Mesothelial cell of epicardium (in vitro differentiated cells): ENCODE measurements around the gene STOM. TPM values are rescaled to one million over a fixed set of nuclear protein-coding genes. Genes with fewer than 3 reads are reported as not detected.

ENCODE experiments used
- DNase-seq, 2 experiments: peaks; one replicate each; pipeline ENCODE4 v3.0.0; 2021; ENCODE audit warnings: low spot score in 2 of 2; ENCODE audit not compliant: unreplicated experiment in 2 of 2
- H3K27ac Mint-ChIP-seq: 2 replicates; pipeline ENCODE4 v1.8.0; 2021; ENCODE audit warnings: mixed read lengths
- H3K27me3 Mint-ChIP-seq: 2 replicates; pipeline ENCODE4 v1.8.0; 2021; ENCODE audit warnings: low read depth, mixed read lengths
- H3K36me3 Mint-ChIP-seq: 2 replicates; pipeline ENCODE4 v1.8.0; 2021; ENCODE audit warnings: mixed read lengths
- H3K4me1 Mint-ChIP-seq: 2 replicates; pipeline ENCODE4 v1.8.0; 2021; ENCODE audit warnings: mixed read lengths
- H3K4me3 Mint-ChIP-seq: 2 replicates; pipeline ENCODE4 v1.8.0; 2021; ENCODE audit warnings: mild to moderate bottlenecking, moderate library complexity, mixed read lengths
- H3K9me3 Mint-ChIP-seq: 2 replicates; pipeline ENCODE4 v1.8.0; 2021; ENCODE audit warnings: mixed read lengths
- total RNA-seq: library from RNA; stranded (reverse); gene quantifications from 3 replicates; pipeline ENCODE4 v1.2.1, GENCODE V29; 2021
- TF ChIP-seq, protein P1 (sequence below): fragments of 200-600 bp; sonication (generic); IDR thresholded peaks from one replicate; pipeline ENCODE4 v1.5.0; 2021; ENCODE audit warnings: antibody characterized with exemption; ENCODE audit not compliant: unreplicated experiment

The STOM gene
- total RNA-seq, 1 donor from 2014 or later, result 53.2 TPM

DNA sequence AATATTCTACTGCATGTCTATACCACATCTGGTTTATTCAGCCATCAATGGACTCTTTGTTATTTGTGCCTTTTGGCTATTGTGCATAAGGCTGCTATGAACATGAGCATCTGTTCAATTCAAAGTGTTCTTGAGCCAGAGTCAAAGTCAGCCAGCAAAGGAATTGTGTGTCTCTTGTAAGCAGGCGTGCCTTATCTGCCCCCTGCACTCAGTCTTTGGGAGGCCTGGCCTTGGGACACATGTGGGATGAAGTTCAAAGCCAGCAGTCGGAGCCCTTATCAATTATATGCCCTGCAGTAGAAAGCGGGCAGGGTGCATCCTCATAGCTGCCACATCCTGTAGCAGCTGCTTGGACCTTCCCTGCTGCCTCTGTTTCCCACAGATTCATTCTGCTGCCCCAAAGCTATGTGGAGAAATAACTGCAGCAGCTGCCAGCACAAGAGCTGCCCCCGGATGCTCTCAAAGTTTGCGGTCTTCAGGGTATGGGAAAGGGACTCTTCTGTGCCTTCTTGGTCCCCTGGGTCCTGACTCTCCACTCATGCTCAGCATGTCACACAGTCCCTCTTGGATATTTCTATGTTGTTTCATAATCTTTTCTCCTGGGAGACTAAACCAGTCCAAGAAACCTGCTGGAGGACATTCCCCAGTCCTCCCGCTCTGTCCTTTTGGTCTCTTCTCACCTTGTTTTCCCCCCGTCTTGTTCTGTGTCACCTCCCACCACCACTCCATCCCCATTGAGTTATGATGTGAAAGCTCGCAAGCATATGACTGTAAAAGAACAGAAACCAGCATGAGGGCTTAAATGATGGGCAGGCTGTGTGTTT is 35.9 kb downstream of the STOM start:
- peaks cover 11% of the 10 kb centered on the region for H3K4me1 Mint-ChIP-seq
- no peak for DNase-seq
- TF ChIP-seq, protein P1, sequence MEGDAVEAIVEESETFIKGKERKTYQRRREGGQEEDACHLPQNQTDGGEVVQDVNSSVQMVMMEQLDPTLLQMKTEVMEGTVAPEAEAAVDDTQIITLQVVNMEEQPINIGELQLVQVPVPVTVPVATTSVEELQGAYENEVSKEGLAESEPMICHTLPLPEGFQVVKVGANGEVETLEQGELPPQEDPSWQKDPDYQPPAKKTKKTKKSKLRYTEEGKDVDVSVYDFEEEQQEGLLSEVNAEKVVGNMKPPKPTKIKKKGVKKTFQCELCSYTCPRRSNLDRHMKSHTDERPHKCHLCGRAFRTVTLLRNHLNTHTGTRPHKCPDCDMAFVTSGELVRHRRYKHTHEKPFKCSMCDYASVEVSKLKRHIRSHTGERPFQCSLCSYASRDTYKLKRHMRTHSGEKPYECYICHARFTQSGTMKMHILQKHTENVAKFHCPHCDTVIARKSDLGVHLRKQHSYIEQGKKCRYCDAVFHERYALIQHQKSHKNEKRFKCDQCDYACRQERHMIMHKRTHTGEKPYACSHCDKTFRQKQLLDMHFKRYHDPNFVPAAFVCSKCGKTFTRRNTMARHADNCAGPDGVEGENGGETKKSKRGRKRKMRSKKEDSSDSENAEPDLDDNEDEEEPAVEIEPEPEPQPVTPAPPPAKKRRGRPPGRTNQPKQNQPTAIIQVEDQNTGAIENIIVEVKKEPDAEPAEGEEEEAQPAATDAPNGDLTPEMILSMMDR, result no peak
- H3K36me3 Mint-ChIP-seq, result peaks cover 42% of the 10 kb centered on the region
- no peaks in the 10 kb centered on the region for H3K9me3 Mint-ChIP-seq
- peak overlapping the region; percentile 23 for H3K27ac Mint-ChIP-seq
- no peaks in the 10 kb centered on the region for H3K27me3 Mint-ChIP-seq
- H3K4me3 Mint-ChIP-seq, result no peak overlapping the region

DNA sequence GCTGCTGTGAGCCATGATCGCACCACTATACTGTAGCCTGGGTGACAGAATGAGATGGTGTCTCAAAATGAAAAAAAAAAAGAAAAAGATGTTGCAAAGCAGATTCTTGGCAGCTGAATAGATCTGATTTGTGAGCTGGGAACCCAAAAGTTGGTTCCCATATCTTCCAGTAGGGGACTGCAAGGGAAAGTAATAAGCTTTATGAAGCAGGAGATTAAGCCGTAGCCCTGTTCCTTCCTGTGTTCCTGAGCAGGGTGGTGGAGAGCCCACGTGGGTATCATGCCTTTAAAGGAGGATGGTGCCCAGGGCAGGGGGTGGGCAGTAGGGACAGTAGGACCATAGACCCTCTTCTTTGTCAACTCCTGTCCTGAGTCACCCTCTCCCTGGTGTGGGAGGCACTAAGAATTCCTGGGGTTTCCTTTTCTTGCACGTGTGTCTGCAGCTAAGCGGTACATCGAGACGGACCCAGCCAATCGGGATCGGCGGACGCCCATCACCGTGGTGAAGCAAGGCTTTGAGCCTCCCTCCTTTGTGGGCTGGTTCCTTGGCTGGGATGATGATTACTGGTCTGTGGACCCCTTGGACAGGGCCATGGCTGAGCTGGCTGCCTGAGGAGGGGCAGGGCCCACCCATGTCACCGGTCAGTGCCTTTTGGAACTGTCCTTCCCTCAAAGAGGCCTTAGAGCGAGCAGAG is 37.9 kb downstream of the STOM start:
- H3K27ac Mint-ChIP-seq, result no peak overlapping the region
- no peak overlapping the region for H3K4me3 Mint-ChIP-seq
- peaks cover 11% of the 10 kb centered on the region for H3K4me1 Mint-ChIP-seq
- H3K36me3 Mint-ChIP-seq, result peaks cover 43% of the 10 kb centered on the region
- TF ChIP-seq, protein P1, result no peak
- H3K9me3 Mint-ChIP-seq, result no peaks in the 10 kb centered on the region
- DNase-seq, result no peak
- H3K27me3 Mint-ChIP-seq, result no peaks in the 10 kb centered on the region

DNA sequence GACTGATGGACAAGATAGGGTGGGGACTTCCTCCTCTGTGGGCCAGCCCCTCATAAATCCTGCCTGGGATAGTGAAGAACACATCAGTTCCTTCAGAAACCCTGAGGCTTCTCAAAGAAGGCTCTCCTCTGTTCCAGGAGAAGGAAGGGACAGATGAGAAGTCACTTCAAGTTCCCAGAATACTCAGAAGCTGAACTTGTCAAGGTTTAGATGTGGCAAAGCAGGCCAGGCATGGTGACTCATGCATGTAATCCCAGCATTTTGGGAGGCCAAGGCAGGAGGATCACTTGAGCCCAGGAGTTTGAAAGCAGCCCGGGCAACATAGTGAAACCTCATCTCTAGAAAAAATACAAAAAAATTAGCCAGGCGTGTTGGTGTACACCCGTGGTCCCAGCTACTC is 38.5 kb downstream of the STOM start:
- peaks cover 11% of the 10 kb centered on the region for H3K4me1 Mint-ChIP-seq

DNA sequence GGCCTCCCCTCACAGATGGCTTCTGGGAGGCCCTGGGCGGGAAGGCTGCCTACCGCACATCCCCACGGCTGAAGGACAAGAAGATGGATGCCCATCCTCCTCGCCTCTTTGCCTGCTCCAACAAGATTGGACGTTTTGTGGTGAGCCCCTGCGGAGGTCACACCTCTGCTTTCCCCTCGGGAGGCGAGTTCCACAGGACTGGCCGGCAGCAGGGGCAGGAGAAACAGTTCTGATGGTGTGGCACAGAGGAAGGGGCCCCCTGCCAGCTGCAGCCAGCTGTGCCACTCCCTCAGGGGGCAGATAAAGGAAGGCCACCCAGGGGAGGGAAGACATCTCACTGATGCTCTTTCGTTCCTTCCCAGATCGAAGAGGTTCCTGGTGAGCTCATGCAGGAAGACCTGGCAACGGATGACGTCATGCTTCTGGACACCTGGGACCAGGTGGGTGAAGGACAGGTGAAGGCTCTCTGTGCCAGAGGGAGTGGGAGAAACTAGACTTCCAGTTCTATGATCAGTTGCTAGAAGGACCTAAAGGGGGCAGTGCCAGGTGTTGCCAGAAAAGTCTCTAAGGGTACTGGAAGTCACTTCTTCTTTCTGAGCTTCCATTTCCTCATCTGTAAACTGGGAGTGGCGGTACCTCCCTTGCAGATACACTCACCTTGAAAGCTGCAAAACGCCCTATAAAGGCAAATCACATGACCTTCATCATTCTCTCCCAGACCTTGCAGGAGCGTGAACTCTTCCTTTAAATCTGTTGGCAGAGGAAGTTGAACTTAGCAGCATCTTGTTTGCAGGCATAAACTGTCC is 41.0 kb downstream of the STOM start:
- Mint-ChIP-seq H3K9me3 (no peaks in the 10 kb centered on the region), H3K4me3 (no peak overlapping the region), H3K4me1 (no peaks in the 10 kb centered on the region), H3K27me3 (no peaks in the 10 kb centered on the region), H3K36me3 (peaks cover 48% of the 10 kb centered on the region), H3K27ac (no peak overlapping the region)
- TF ChIP-seq, protein P1, result no peak
- DNase-seq, result no peak

More for the DNA sequence above, 38.5 kb downstream of the STOM start:
- Mint-ChIP-seq H3K27ac (no peak overlapping the region), H3K27me3 (no peaks in the 10 kb centered on the region), H3K4me3 (no peak overlapping the region), H3K9me3 (no peaks in the 10 kb centered on the region), H3K36me3 (peaks cover 43% of the 10 kb centered on the region)
- TF ChIP-seq, protein P1, result no peak
- no peak for DNase-seq

DNA sequence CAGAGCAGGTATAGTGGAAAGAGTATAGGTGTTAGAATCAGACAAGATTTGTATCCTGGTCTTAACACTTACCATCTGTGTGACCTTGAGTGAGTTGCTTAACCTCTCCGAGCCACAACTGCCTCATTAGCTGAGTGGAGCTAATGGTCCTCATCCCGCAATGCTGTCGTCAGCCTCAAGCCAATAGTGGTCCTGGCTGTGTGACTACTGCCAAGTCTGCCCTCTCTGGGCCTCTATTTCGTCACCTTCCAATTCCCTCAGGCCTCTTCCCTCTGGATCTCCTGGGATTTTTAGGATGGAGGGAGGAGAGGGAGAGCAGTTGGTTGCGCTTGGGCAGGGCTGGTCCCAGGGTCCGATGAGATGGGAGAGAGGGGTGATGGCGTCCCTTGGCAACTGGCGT is 41.6 kb downstream of the STOM start:
- Mint-ChIP-seq H3K36me3 (peaks cover 47% of the 10 kb centered on the region), H3K4me3 (no peak overlapping the region), H3K4me1 (no peaks in the 10 kb centered on the region), H3K27ac (no peak overlapping the region), H3K9me3 (no peaks in the 10 kb centered on the region), H3K27me3 (no peaks in the 10 kb centered on the region)
- DNase-seq, result no peak
- TF ChIP-seq, protein P1, result no peak
